ENCODE results near the gene RBM44.

Gene RBM44

DNA sequence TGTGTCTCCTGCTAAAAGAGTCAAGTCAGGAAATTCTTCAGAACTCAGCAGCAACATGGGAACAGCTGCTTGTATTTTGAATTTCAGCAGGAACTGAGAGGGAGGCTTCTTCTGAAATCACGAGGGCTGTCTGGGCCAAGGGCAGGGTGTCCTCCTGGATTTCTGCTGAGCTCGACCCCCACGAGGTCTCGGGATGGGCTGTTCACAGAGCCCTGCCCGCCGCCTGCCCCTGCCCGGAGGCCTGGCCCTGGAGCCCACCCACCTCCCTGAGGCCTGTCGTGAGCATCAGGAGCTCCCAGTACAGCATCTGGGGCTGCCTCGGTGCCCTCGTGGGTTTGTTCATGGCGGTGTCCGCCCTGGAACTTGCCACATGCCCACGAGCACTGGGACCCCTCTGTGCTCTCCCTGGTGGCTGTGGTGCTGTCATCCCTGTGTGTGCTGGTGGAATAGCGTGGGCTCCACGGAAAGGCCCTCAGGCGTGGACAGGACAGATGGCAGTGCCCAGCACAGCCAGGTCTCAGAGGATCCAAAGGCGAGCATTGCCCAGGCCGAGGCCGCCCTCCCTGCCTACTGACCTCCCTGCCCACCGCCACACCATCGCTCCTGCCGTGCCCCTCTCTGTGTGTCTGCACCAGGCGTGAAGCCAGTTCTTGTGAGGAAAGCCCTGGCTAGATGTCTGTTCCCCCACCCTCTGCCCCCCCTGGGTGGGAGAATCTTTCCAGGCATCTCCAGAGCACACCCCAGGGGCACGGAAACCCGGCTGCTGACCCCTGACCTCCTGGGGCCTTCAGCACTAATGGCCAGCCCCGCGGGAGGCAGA is 86.7 kb downstream of the RBM44 start:
- peak; percentile 63 for DNase-seq (ENCODE audit: low spot score)

DNA sequence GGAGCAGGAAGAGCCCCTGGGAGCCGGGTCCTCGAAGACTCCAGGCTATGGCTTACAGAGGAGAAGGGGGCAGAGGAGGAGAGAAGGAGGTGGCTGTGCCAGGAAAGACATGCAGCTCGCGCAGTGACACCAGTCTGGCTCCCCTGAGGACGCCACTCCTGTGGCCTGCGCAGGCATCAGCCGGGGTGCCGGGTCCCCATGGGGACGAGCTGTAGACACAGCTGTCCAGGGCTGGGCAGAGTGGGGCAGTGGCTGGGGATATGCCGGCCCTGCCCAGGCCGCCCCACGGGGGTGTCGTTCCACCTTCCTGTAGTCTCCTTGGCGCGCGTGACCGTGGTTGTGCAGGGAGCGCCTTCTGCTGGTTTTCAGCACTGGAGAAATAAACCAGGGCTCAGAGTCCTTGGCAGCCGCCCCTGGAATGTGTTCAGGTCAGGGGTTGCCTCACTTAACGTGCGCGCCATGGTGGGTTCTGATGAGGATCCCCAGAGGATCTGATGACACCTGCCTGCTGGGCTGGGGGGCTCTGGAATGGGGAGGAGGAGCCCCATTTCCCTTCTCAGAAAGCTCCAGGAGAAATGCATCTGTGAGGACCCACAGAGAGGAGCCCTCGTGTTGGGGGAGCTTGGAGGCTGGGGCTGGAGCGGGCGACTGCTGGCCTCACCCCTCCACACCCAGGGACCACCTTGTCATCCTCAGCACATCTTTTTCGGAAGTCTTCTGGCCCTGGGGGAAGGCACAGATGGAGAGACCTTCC is 87.5 kb downstream of the RBM44 start:
- peak; percentile 63 for DNase-seq (ENCODE audit: low spot score)

DNA sequence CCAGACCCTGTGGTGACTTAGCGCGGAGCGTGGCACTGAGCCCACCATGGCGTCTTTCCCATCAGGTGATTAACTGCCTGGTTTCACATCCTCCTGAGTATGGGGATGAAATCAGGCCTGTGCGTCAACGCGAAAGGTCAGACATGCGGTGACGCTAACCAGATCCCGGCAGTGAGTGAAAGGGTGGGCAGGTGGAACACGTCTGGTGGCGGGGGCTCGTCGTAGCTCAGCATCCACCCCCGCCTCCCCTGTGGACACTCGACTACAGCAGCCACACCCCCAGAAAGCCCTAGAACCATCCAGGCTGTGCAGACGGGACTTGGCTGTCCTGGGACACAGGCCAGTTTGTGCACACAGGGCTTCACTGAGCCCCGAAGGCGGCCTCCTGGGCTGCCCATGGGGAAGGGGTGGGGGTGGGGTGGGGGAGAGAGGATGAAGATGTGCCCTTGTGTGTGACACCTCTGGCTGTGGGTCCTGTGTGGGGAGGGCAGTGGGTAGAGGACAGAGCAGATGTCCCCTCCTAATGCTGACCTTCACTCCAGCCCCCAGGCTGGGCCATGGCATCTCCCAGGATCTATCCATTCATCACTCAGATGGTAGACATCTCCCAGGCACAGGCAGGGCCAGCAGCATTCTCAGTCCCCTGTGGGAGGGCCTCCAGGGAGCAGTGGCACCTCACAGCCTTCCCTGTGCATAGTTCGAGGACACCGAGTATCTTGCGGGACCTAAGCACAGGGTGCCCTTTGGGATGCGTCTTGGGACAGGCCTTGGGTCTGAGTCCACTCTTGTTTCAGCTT is 88.3 kb downstream of the RBM44 start:
- peak; percentile 65 for DNase-seq (ENCODE audit: low spot score)

DNA sequence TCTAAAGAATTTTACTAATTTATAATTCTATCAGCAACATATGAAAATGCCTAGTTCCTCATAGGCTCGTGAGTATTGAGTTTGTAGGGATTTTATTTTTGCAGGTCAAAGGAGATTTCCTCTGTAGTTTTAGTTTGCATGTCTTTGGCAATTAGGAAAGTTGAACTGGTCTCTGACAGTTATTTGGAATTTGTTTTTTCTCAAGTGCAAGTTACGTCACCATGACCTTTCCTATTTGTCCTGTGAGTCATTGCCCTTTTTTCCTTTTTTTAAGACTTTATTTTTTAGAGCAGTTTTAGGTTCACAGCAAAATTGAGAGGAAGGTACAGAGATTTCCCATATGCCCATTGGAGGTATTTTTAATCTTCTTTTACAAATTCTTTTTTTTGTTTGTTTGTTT is 89.8 kb downstream of the RBM44 start:
- DNase-seq (ENCODE audit: low spot score): no peak

DNA sequence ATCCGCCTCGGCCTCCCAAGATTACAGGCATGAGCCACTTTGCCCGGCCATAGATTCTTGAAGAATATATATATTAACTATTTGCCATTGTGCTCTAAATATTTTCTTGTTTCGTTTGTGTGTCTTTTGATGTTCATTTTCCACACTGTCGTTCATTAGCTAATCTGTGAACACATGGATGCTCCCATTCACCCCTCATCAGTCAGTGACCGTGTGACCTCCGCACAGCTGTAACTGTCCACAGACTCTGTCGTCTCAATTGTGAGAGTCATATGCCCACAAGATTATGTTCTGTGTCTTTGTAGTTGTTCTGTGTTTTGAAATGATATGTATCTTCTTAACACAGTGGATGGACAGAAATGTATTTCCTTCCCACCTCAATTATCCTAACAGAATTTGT is 90.4 kb downstream of the RBM44 start:
- no peak for DNase-seq (ENCODE audit: low spot score)

DNA sequence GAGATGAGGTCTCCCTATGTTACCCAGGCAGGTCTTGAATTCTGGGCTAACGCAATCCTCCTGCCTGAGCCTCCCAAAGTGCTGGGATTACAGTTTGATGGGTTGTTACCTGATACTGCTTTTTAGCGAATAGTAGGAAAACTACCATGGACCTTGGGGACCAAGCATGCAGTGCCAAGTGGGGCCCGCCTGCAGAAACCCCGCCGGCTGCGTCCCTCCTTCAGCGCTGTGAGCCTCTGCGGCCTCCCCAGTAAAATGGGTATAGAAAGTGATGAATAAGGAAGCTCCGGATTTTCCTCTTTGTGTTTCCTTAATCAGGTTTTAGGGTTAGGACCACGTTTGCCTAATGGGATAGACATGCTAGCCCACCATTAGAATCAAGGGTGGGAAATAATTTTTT is 91.2 kb downstream of the RBM44 start:
- peak; percentile 28 for DNase-seq (ENCODE audit: low spot score)
